HepG2 (cell line): ENCODE data around the gene OSBPL5. TPM values are rescaled to one million over a fixed set of nuclear protein-coding genes. Genes with fewer than 3 reads are reported as not detected.

Source experiments
- ATAC-seq: fragments of 200-7000 bp; cut with Tn5 transposase; 3 replicates; pipeline ENCODE4 v1.9.1; 2020; ENCODE audit warnings: mild to moderate bottlenecking, moderate library complexity
- BruUV-seq: library from RNA; stranded (reverse); fragments of 400-500 nt; replicated peaks from 2 replicates; lab custom pipeline; 2021; lab: Mats Ljungman, UMichigan
- CTCF ChIA-PET: fragments of 300-600 bp; formaldehyde crosslinking; extraction: SDS; loops from one replicate; lab custom pipeline; 2021; ENCODE audit warnings: low total read pairs, inconsistent platforms, low intra/inter-chr PET ratio; lab: Yijun Ruan, JAX
- POLR2A ChIA-PET: fragments of 350-600 bp; sonication (Branson Sonifier 250); formaldehyde crosslinking; loops from one replicate; lab custom pipeline; 2020; ENCODE audit warnings: antibody characterized with exemption, inconsistent platforms; lab: Yijun Ruan, JAX
- DNase-seq: peaks from one replicate; pipeline ENCODE4 v3.0.0-alpha.2; 2015; ENCODE audit warnings: low spot score
- FAIRE-seq: peaks from 3 replicates; lab custom pipeline; 2011; peaks lifted over from hg19 to GRCh38; lab: Jason Lieb, UNC
- H2AFZ ChIP-seq: one replicate; pipeline ENCODE4 v1.6.1; 2011; ENCODE audit warnings: low read length, inconsistent platforms
- H3K27ac ChIP-seq: fragments of 300-600 bp; 3 replicates; pipeline ENCODE4 v1.8.0; 2011; ENCODE audit warnings: mixed run types, mild to moderate bottlenecking, mixed read lengths, low read length, inconsistent platforms; ENCODE audit not compliant: insufficient read depth; ENCODE audit errors: extremely low read length
- H3K27me3 ChIP-seq, 2 experiments: fragments of 200-600 bp in 1 of 2; 2 replicates in 1 of 2; 3 replicates in 1 of 2; pipeline versions ENCODE4 v1.6.0 to v1.8.0; 2011; ENCODE audit warnings: low read length in 2 of 2, mild to moderate bottlenecking in 2 of 2, moderate library complexity in 2 of 2, inconsistent platforms in 1 of 2; ENCODE audit not compliant: insufficient read depth in 2 of 2, control insufficient read depth in 1 of 2
- H3K36me3 ChIP-seq, 2 experiments: fragments of 200-600 bp in 1 of 2; replicated peaks in 1 of 2; 2 replicates in 1 of 2; 3 replicates in 1 of 2; pipeline versions ENCODE4 v1.5.1 to v1.8.0; 2011; ENCODE audit warnings: low read length in 2 of 2, inconsistent platforms in 1 of 2; ENCODE audit not compliant: insufficient read depth in 2 of 2, control insufficient read depth in 1 of 2
- H3K4me1 ChIP-seq: 2 replicates; pipeline ENCODE4 v1.5.1; 2012; ENCODE audit warnings: low read length, inconsistent platforms; ENCODE audit not compliant: insufficient read depth
- H3K4me2 ChIP-seq: 2 replicates; pipeline ENCODE4 v1.6.0; 2011; ENCODE audit warnings: low read depth, low read length, inconsistent platforms
- H3K4me3 ChIP-seq, 3 experiments: fragments of 200-600 bp in 1 of 3; sonication (generic), shearing (Covaris generic) in 1 of 3; replicated peaks in 1 of 3; 2 replicates each; pipeline ENCODE4 v1.5.1; 2011 to 2016; ENCODE audit warnings: low read length in 3 of 3, inconsistent platforms in 2 of 3, low read depth in 2 of 3, mild to moderate bottlenecking in 2 of 3, control low read depth in 1 of 3, mixed read lengths in 1 of 3; ENCODE audit not compliant: insufficient read depth in 1 of 3
- H3K79me2 ChIP-seq: one replicate; pipeline ENCODE4 v1.6.1; 2011; ENCODE audit warnings: low read length, inconsistent platforms; ENCODE audit not compliant: insufficient read depth
- H3K9ac ChIP-seq: 2 replicates; pipeline ENCODE4 v1.6.0; 2011; ENCODE audit warnings: mild to moderate bottlenecking, low read depth, low read length, inconsistent platforms; ENCODE audit not compliant: insufficient read depth
- H3K9me3 ChIP-seq: 2 replicates; pipeline ENCODE4 v1.5.1; 2012; ENCODE audit warnings: mild to moderate bottlenecking, low read length
- H4K20me1 ChIP-seq: 2 replicates; pipeline ENCODE4 v1.6.0; 2011; ENCODE audit warnings: inconsistent platforms, mild to moderate bottlenecking, low read length, moderate library complexity; ENCODE audit not compliant: insufficient read depth
- EED ChIP-seq: sonication (generic); formaldehyde crosslinking; IDR thresholded peaks from 2 replicates; pipeline ENCODE4 v1.5.0; 2020; ENCODE audit warnings: mild to moderate bottlenecking, missing genetic modification reagents
- KDM5A ChIP-seq: fragments of 200-600 bp; sonication (generic); IDR thresholded peaks from 2 replicates; pipeline ENCODE4 v1.7.0; 2018; ENCODE audit warnings: antibody characterized with exemption, mild to moderate bottlenecking, low read length, borderline replicate concordance
- PLSCR1 ChIP-seq: sonication (generic); formaldehyde crosslinking; IDR thresholded peaks from 2 replicates; pipeline ENCODE4 v1.5.0; 2020; ENCODE audit warnings: missing genetic modification reagents, mild to moderate bottlenecking, borderline replicate concordance
- ZBTB40 ChIP-seq, 2 experiments: fragments of 450-650 bp in 1 of 2; sonication (generic) in 1 of 2; formaldehyde crosslinking in 1 of 2; IDR thresholded peaks; 2 replicates each; pipeline versions ENCODE4 v1.6.1 to v1.8.0; 2016 to 2022; ENCODE audit warnings: antibody characterized with exemption in 1 of 2, mild to moderate bottlenecking in 1 of 2, missing genetic modification reagents in 1 of 2
- ZNF652 ChIP-seq: IDR thresholded peaks from 2 replicates; pipeline ENCODE4 v1.6.1; 2016; ENCODE audit warnings: low read depth, borderline replicate concordance
- WGBS: methylation state at CpG from one replicate; pipeline ENCODE4 v1.1.6; 2017; ENCODE audit warnings: low lambda C conversion rate; 5-methylcytosine and 5-hydroxymethylcytosine counted together
- in situ Hi-C: cut with HindIII; loops from 2 replicates; pipeline ENCODE4 v1.10.0; 2017; ENCODE audit warnings: low pct_unique_long_range_greater_than_20kb; ENCODE audit not compliant: extremely low pct_ligation_motif_present
- intact Hi-C: fragments of 100-400 bp; cut with micrococcal nuclease; formaldehyde crosslinking; loops from one replicate; pipeline ENCODE4 v1.10.0; 2022; ENCODE audit not compliant: unreplicated experiment
- polyA plus RNA-seq, 8 experiments: library from polyadenylated mRNA; depleted of rRNA in 3 of 8; stranded (reverse) in 7 of 8; unstranded in 1 of 8; fragments of >200 nt; fragmentation: Illumina TruSeq in 4 of 8; extraction: Trizol in 4 of 8; gene quantifications; 2 replicates each; pipeline versions ENCODE4 v1.2.1 to v1.2.3, GENCODE V29; 2011 to 2016; ENCODE audit warnings: low read depth in 4 of 8, missing spikeins in 1 of 8, mixed read lengths in 1 of 8; ENCODE audit not compliant: insufficient read depth in 1 of 8
- total RNA-seq, 5 experiments: library from RNA; depleted of rRNA; stranded (reverse); fragments of >200 nt; fragmentation: Illumina TruSeq; extraction: Trizol; gene quantifications; 2 replicates each; pipeline ENCODE4 v1.2.3, GENCODE V29; 2016; ENCODE audit warnings: low read depth in 1 of 5

Gene OSBPL5
- total and polyA plus RNA-seq, 2 of the 13 experiments (the other 11 are each of a cell fraction or from before 2014, with no cell fraction given): not detected

DNA sequence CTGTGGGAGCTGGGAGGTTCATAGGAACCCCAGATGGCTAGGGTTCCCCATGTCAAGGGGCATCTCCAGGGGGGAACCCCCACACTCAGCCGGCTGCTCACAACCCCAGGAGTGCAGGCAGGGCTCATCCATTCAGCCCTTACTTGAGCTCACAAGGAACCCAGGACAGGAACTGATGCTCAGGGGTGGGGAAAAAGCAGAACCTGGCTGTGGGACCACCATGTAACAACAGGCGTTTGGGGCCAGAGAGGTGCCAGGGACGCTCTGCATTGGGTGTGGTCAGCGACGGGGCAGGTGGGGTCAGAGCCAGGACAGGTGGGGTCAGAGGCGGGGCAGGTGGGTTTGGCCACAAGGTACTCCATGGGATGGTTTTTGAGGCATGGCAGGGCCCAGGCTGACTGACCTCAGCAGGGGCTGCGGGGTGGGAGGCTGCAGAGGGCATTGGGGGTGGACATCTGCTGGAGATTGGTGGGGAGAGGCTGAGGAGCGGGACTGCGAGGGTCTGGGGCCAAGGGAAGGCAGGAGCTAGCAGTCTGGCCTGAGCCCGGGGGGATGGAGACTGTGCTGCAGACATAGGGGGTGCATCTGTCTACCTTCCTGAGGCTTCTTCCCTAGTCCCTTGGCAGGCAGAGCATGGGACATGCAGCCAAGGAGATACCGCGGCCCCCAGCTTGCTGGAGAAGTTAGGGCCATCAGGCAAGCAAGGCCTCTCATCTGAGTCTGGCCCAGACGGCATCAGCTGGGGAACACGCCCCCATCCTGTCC lies 73.8 kb downstream of the OSBPL5 start:
- in situ Hi-C loops: loop anchor here (5.0 kb wide), 1 partner anchor 49 kb away; no protein-coding TSS in a partner anchor
- no peaks in the 10 kb centered on the region for H3K36me3 ChIP-seq
- WGBS: 27% methylated on average over 6 of the region's 14 CpGs
- CTCF ChIA-PET: interaction anchor here (0.7 to 3.7 kb wide), 2 partner anchors 55 to 116 kb away, joined by 3 to 53 read pairs; no protein-coding TSS in a partner anchor
- peak; percentile 43; the same call in 1 of the 2 replicates for TF ChIP-seq EED (CRISPR knock-in tag)
- TF ChIP-seq ZNF652 (CRISPR knock-in tag): no peak
- no peak for TF ChIP-seq ZBTB40 (IDR thresholded peaks at IDR 0.05)
- TF ChIP-seq ZBTB40 (CRISPR knock-in tag; IDR thresholded peaks at IDR 0.05): 0 out of 2 replicates have a peak, but pooled peaks have one; percentile 26
- no peak for TF ChIP-seq KDM5A
- no peak for TF ChIP-seq PLSCR1 (CRISPR knock-in tag)
- no peak overlapping the region for H2AFZ ChIP-seq
- intact Hi-C loops: loop anchor here (1.0 to 5.0 kb wide), 2 partner anchors 34 to 54 kb away; partner anchors contain the start of gene CARS1
- BruUV-seq: no TSS peak
- H3K4me1 ChIP-seq: peaks cover 38% of the 10 kb centered on the region
- H3K27me3 ChIP-seq: peaks cover 12 to 61% of the 10 kb centered on the region in 2 experiments
- H4K20me1 ChIP-seq: no peaks in the 10 kb centered on the region
- POLR2A ChIA-PET: no interaction called here
- no peak overlapping the region for H3K4me3 ChIP-seq
- FAIRE-seq (no peak), ATAC-seq (no peak), DNase-seq (no peak)
- H3K27ac ChIP-seq: no peak overlapping the region
- H3K9ac ChIP-seq: no peak overlapping the region
- H3K9me3 ChIP-seq: no peaks in the 10 kb centered on the region
- H3K4me2 ChIP-seq: no peak overlapping the region
- H3K79me2 ChIP-seq: no peaks in the 10 kb centered on the region
